ENCODE data around the gene PSG7.
"Not testable (repeated sequence)": the region's sequence is repeated elsewhere in the genome, so short reads cannot be mapped to it uniquely, and the experiment has no call there.

Gene PSG7

GRCh38 chr19:42912941-42913340, 24.1 kb downstream of the PSG7 start:
- DNase-seq = not testable (repeated sequence)

DNA sequence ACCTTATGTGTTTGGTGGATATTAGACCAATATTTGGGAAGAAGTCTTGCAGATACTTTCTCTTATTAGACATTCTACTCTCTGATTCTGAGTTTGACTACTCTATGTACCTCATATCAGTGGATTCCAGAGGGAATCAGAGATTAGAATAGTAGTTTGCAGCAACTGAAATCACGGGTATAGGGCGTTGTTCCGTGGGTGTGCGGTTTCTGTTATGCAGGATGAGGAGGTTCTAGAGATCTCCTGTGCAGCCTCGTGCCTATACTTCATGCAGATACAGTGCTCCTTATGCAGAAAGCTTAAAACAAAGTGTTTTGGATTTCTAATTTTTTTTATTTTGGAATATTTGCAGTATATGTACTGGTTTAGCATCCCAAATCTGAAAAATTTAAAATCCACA, 25.3 kb downstream of the PSG7 start:
- not testable (repeated sequence) for DNase-seq

- DNase-seq = not testable (repeated sequence)
Measured at GRCh38 chr19:42906162-42906561, 30.8 kb downstream of the PSG7 start.

DNA sequence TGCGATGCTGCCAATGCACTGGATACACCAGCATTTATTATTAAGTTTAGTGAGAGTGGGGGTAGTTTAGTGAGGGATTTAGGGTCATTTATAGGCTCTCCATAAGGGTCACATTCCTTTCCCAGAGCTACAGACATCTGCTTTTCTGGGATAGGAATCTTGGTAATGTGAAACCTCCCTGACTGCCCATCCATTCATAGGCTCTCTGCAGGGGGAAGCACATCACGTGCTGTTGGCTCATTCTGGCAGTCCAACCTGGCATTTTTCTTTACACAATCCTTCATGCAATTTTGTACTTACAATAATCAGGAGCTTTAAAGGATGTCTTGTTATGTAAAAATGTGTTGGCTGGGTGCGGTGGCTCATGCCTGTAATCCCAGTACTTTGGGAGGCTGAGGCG, 36.4 kb downstream of the PSG7 start:
- not testable (repeated sequence) for DNase-seq

DNA sequence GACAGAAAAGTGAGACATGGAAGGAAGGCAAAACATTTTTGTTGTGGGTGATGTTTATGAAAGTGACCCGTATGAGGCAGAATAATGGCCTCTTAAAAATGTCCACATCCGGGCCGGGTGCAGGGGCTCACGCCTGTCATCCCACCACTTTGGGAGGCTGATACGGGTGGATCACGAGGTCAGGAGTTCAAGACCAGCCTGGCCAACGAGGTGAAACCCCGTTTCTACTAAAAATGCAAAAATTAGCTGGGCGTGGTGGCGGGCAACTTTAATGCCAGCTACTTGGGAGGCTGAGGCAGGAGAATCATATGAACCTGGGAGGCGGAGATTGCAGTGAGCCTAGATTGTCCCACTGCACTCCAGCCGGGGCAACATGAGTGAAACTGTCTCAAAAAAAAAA, 37.3 kb downstream of the PSG7 start:
- DNase-seq = not testable (repeated sequence)

- not testable (repeated sequence) for DNase-seq
Measured at GRCh38 chr19:42899110-42899509, 37.9 kb downstream of the PSG7 start.

DNA sequence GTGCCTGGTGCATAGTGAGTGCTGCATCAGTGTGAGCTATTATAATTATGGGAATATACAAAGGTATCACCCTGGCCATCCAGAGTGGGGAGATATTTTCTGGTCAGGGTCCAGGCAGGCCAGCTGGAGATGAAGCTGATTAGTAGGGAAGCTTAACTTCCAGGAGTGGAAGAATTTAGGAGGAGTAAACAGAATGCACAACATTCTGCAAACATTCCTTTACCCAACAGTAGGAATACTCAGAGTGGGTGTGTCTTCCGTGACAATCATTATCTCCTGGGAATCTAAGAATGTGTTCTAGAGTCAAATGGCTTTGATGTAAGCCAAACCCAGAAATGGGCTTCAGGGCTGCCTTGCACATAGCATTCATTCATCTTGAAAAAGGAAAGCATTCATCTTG, 38.4 kb downstream of the PSG7 start:
- not testable (repeated sequence) for DNase-seq

GRCh38 chr19:42897729-42898128, 39.3 kb downstream of the PSG7 start:
- DNase-seq = not testable (repeated sequence)

DNA sequence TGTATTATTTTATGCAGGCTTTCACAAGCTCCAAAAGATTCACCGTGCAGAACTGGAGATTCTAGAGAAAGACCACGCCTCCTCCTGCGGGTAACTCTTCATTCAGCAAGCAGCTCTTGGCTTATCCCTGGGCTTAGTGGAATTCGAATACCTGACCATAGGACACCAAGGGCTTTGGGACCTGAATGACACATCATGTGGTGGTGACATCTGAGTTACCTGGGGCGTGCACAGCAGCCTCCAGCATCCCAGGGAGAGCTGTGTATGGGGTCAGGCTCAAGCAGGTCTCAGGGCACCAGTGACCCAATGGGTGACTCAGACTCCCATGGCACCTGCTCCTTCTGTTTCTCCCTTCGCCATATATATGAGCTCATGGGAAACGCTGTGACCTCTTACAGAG, 46.6 kb downstream of the PSG7 start:
- not testable (repeated sequence) for DNase-seq

DNA sequence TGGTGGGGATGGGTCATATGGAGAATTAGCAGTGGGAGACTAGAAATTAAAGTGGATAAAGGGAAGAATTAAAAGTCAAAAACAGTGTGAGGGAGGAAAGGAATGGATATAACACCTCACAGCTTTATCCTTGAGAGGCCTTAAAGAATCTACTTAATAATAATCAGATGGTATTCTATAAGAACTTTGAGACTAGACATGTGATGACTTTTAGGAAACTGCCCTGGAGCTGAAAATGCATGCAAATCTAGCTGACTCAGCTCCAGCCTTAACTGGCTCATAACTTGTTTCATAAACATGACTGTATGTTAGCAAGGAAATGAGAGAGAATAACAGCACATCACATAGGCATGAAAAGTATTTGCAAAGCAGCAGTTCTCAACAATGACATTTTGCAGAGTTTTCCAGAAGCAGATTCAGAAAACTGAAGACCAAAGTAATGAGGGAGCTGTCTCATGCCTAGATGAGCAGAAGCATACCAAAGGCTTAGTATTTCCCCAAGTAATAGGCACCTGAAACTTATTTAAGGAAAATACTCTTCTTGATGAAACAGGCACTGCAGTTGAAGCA, 49.0 kb downstream of the PSG7 start:
- DNase-seq = not testable (repeated sequence)

DNA sequence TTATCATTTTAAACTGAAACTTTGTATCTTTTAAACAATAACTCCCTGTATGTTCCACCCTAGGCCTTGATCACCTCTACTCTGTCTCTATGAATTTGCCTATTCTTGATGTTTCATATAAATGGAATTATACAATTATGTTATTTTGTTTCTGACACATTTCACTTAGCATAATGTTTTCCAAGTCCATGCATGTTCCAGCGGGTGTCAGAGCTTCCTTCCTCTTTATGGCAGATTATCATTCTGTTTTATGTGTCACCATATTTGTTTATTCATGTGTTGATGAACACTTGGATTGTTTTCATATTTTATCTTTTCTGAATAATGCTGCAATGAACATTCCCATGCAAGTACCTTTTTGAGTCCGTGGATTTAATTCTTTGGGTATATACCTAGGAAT, 54.3 kb downstream of the PSG7 start:
- not testable (repeated sequence) for DNase-seq

GRCh38 chr19:42882010-42882409, 55.0 kb downstream of the PSG7 start:
- DNase-seq = not testable (repeated sequence)

DNA sequence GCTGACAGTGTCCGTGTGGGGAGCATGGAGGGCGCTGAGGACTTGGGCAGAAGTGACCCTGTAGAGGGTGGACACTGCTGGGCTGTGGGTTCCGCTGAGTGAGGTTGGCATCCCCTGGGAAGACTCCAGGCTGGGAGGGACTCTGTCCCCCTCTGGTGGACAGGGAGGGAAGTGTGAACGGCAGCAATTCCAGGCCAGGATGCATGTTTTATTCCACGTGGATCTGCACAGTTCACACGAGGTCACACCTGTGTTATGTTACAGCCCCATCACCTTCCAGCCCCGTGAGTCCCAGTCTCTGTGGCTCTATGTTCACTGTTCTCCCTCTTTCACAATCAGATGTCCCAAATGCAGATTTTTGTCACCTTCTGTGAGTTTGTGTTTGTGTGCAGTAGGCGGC, 55.7 kb downstream of the PSG7 start:
- not testable (repeated sequence) for DNase-seq

- not testable (repeated sequence) for DNase-seq
Measured at GRCh38 chr19:42880621-42881020, 56.4 kb downstream of the PSG7 start.

- DNase-seq = no peak
Measured at GRCh38 chr19:42879613-42880012, 57.4 kb downstream of the PSG7 start, which contains the start of gene PSG1. Gene PSG1 (minus strand): TSS chr19:42879713. CDS start chr19:42879581, 132 bp downstream.

- not testable (repeated sequence) for DNase-seq
Measured at GRCh38 chr19:42876596-42876995, 60.4 kb downstream of the PSG7 start.

- not testable (repeated sequence) for DNase-seq
Measured at GRCh38 chr19:42875881-42876280, 61.1 kb downstream of the PSG7 start.

- DNase-seq = not testable (repeated sequence)
Measured at GRCh38 chr19:42874901-42875813, 61.9 kb downstream of the PSG7 start.

DNA sequence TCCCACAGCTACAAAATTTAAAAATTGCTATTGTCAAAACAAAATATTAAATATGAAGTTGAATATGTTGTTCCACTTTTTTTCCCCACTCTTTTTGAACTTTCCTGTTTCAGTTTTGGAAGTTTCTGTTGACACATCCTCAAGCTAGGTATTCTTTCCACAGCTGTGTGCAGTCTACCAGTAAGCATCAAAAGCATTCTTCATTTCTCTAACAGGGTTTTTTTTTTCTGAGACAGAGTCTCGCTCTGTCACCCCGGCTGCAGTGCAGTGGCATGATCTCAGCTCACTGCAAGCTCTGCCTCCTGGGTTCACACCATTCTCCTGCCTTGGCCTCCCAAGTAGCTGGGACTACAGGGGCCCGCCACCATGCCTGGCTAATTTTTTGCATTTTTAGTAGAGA, 62.9 kb downstream of the PSG7 start:
- not testable (repeated sequence) for DNase-seq
